H1 (cell line): ENCODE measurements around the gene REM2. TPM values are rescaled to one million over a fixed set of nuclear protein-coding genes. Genes with fewer than 3 reads are reported as not detected.

Experiments
- BCL11A ChIP-seq, 2 experiments: IDR thresholded peaks; one replicate each; pipeline ENCODE4 v1.6.1; 2011; ENCODE audit warnings: low read depth in 2 of 2, low read length in 2 of 2, mild to moderate bottlenecking in 2 of 2
- BRCA1 ChIP-seq: IDR thresholded peaks from 2 replicates; pipeline ENCODE4 v1.6.1; 2012; ENCODE audit warnings: low read depth, low read length, improper control_type of control experiment
- CBX5 ChIP-seq: fragments of 300-800, 300-1000 bp; sonication (generic); IDR thresholded peaks from 2 replicates; pipeline ENCODE4 v1.7.1; 2016; ENCODE audit warnings: antibody characterized with exemption, low read length, low read depth
- CTBP2 ChIP-seq: IDR thresholded peaks from 2 replicates; pipeline ENCODE4 v1.7.0; 2011; ENCODE audit warnings: borderline replicate concordance, mild to moderate bottlenecking, moderate library complexity, mixed read lengths, low read length; ENCODE audit not compliant: insufficient read depth, insufficient read length
- EZH2 ChIP-seq: fragments of 200-600 bp; sonication (generic); IDR thresholded peaks from 2 replicates; pipeline ENCODE4 v1.7.1; 2012; ENCODE audit warnings: low read depth, mild to moderate bottlenecking, moderate library complexity, low read length, inconsistent platforms; ENCODE audit not compliant: severe bottlenecking
- GTF2F1 ChIP-seq: IDR thresholded peaks from 2 replicates; pipeline ENCODE4 v1.6.1; 2012; ENCODE audit warnings: low read depth, low read length, improper control_type of control experiment, borderline replicate concordance
- JUND ChIP-seq: IDR thresholded peaks from 2 replicates; pipeline ENCODE4 v1.6.1; 2011; ENCODE audit warnings: mild to moderate bottlenecking, improper control_type of control experiment, low read length
- KDM1A ChIP-seq: fragments of 200-600, 300-600 bp; sonication (generic); IDR thresholded peaks from 2 replicates; pipeline ENCODE4 v1.7.1; 2016; ENCODE audit warnings: mild to moderate bottlenecking, low read length, borderline replicate concordance
- KDM5A ChIP-seq: fragments of 200-600 bp; IDR thresholded peaks from 2 replicates; pipeline ENCODE4 v1.7.1; 2012; ENCODE audit warnings: mild to moderate bottlenecking, low read length, inconsistent platforms, mixed read lengths
- PHF8 ChIP-seq: fragments of 200-600 bp; sonication (generic); conservative IDR thresholded peaks from 2 replicates; pipeline ENCODE4 v1.7.1; 2012; ENCODE audit warnings: low read depth, mild to moderate bottlenecking, inconsistent platforms, low read length, moderate library complexity
- POLR2AphosphoS5 ChIP-seq: IDR thresholded peaks from 2 replicates; pipeline ENCODE4 v1.6.1; 2011; ENCODE audit warnings: low read depth, low read length
- SUZ12 ChIP-seq: fragments of 200-600 bp; sonication (generic); IDR thresholded peaks from 2 replicates; pipeline ENCODE4 v1.6.1; 2012; ENCODE audit warnings: mild to moderate bottlenecking, inconsistent platforms, low read length, moderate library complexity, mixed read lengths
- TAF1 ChIP-seq: IDR thresholded peaks from 2 replicates; pipeline ENCODE4 v1.6.1; 2011; ENCODE audit warnings: mild to moderate bottlenecking, low read depth, low read length
- TAF7 ChIP-seq: optimal IDR thresholded peaks from 2 replicates; pipeline ENCODE3; 2011; ENCODE audit warnings: low read depth, mild to moderate bottlenecking, inconsistent platforms, low read length, moderate library complexity, borderline replicate concordance
- polyA plus RNA-seq, 7 experiments: library from polyadenylated mRNA; depleted of rRNA in 3 of 7; stranded (reverse) in 5 of 7; unstranded in 2 of 7; fragments of >200 nt in 5 of 7; fragments of 200-250 nt in 2 of 7; gene quantifications; 1 replicate in 5 of 7; 2 replicates in 1 of 7; 4 replicates in 1 of 7; pipeline versions ENCODE4 v1.2.1 to v1.2.3, GENCODE V29; 2011 to 2013; ENCODE audit warnings: missing spikeins in 2 of 7, mixed read lengths in 2 of 7
- total RNA-seq: library from RNA; stranded (reverse); fragmentation: NEBNext Ultra II Directional; extraction: Animal tissue kit (Norgen Biotek cat#: 25700); gene quantifications from 2 replicates; pipeline ENCODE4 v1.2.1, GENCODE V29; 2021

The REM2 gene
- total and polyA plus RNA-seq, 2 of the 8 experiments (the other 6 are each of a cell fraction or from before 2014, with no cell fraction given) = 1.00 to 1.1 TPM

GRCh38 chr14:22918804-22919600, 36.0 kb downstream of the REM2 start, which contains the start of gene RBM23 (continued):
- TF ChIP-seq KDM5A (peak; percentile 90), POLR2AphosphoS5 (peak; percentile 85), SUZ12 (no peak), TAF1 (peak; percentile 91), KDM1A (no peak; the same call in 1 of the 2 replicates), EZH2 (no peak), JUND (peak; percentile 61; the same call in 1 of the 2 replicates), TAF7 (no peak), CTBP2 (no peak), PHF8 (peak; percentile 96), BCL11A (IDR thresholded peaks at IDR 0.05; ENCODE audit: low read depth in 2 of 2, low read length in 2 of 2) (no peak), BRCA1 (peak; percentile 53; the same call in 1 of the 2 replicates), GTF2F1 (peak; percentile 21; the same call in 1 of the 2 replicates), CBX5 (no peak)
